Neuronal stem cell (in vitro differentiated cells): Measurements from ENCODE around the gene SETD9.

Experiments used
- DNase-seq: peaks from one replicate; pipeline ENCODE4 v3.0.0-alpha.2; 2013; ENCODE audit warnings: low spot score
- H2AFZ ChIP-seq: one replicate; pipeline ENCODE4 v1.6.1; 2013; ENCODE audit warnings: mild to moderate bottlenecking, low read length, inconsistent platforms
- H2AK5ac ChIP-seq: 2 replicates; pipeline ENCODE4 v1.6.1; 2013; ENCODE audit warnings: low read depth, mild to moderate bottlenecking, inconsistent platforms, low read length, moderate library complexity, mixed read lengths
- H2BK120ac ChIP-seq: 2 replicates; pipeline ENCODE4 v1.6.1; 2013; ENCODE audit warnings: low read depth, mild to moderate bottlenecking, inconsistent platforms, low read length, moderate library complexity, mixed read lengths
- H2BK12ac ChIP-seq: one replicate; pipeline ENCODE4 v1.6.1; 2013; ENCODE audit warnings: low read length, inconsistent platforms
- H2BK15ac ChIP-seq: 2 replicates; pipeline ENCODE4 v1.6.1; 2013; ENCODE audit warnings: mild to moderate bottlenecking, low read length, inconsistent platforms, mixed read lengths
- H2BK5ac ChIP-seq: one replicate; pipeline ENCODE4 v1.6.1; 2013; ENCODE audit warnings: inconsistent platforms, mild to moderate bottlenecking, low read length, moderate library complexity
- H3K14ac ChIP-seq: one replicate; pipeline ENCODE4 v1.6.1; 2013; ENCODE audit warnings: low read length, inconsistent platforms
- H3K18ac ChIP-seq: 2 replicates; pipeline ENCODE4 v1.6.1; 2013; ENCODE audit warnings: low read length, inconsistent platforms
- H3K23ac ChIP-seq: 2 replicates; pipeline ENCODE4 v1.6.1; 2013; ENCODE audit warnings: low read depth, mild to moderate bottlenecking, mixed read lengths, low read length, inconsistent platforms; ENCODE audit not compliant: poor library complexity
- H3K27ac ChIP-seq: replicated peaks from 3 replicates; pipeline ENCODE4 v1.5.1; 2013; ENCODE audit warnings: low read length, inconsistent platforms
- H3K27me3 ChIP-seq, 3 experiments: 2 replicates each; pipeline ENCODE4 v1.6.1; 2013; ENCODE audit warnings: low read length in 3 of 3, mild to moderate bottlenecking in 2 of 3, inconsistent platforms in 1 of 3, low read depth in 1 of 3, mixed read lengths in 1 of 3, moderate library complexity in 1 of 3; ENCODE audit not compliant: control insufficient read depth in 3 of 3, insufficient read depth in 3 of 3
- H3K36me3 ChIP-seq, 2 donors: replicated peaks in 1 of 2; 2 replicates each; pipeline ENCODE4 v1.6.1; 2013; ENCODE audit warnings: low read length in 2 of 2; ENCODE audit not compliant: control insufficient read depth in 2 of 2, insufficient read depth in 2 of 2
- H3K4ac ChIP-seq: 2 replicates; pipeline ENCODE4 v1.6.1; 2013; ENCODE audit warnings: inconsistent platforms, mild to moderate bottlenecking, low read length, moderate library complexity
- H3K4me1 ChIP-seq, 2 donors: 1 replicate in 1 of 2; 2 replicates in 1 of 2; pipeline ENCODE4 v1.6.1; 2013; ENCODE audit warnings: low read length in 2 of 2, low read depth in 1 of 2; ENCODE audit not compliant: control insufficient read depth in 2 of 2, insufficient read depth in 1 of 2
- H3K4me2 ChIP-seq: one replicate; pipeline ENCODE4 v1.6.1; 2013; ENCODE audit warnings: mild to moderate bottlenecking, low read length, inconsistent platforms; ENCODE audit not compliant: insufficient read depth, poor library complexity, severe bottlenecking
- H3K4me3 ChIP-seq, 2 donors: 2 replicates each; pipeline ENCODE4 v1.5.1; 2013; ENCODE audit warnings: low read length in 2 of 2, mild to moderate bottlenecking in 2 of 2, inconsistent platforms in 1 of 2, moderate library complexity in 1 of 2
- H3K79me1 ChIP-seq: one replicate; pipeline ENCODE4 v1.6.1; 2013; ENCODE audit warnings: low read depth, mild to moderate bottlenecking, inconsistent platforms, low read length, moderate library complexity
- H3K9ac ChIP-seq: one replicate; pipeline ENCODE4 v1.6.1; 2013; ENCODE audit warnings: mild to moderate bottlenecking, low read depth, low read length, inconsistent platforms; ENCODE audit not compliant: poor library complexity
- H3K9me3 ChIP-seq, 2 donors: replicated peaks in 1 of 2; 2 replicates each; pipeline versions ENCODE3 to v1.6.1; 2013; ENCODE audit warnings: low read length in 2 of 2, mild to moderate bottlenecking in 2 of 2, inconsistent platforms in 1 of 2, low read depth in 1 of 2, mixed read lengths in 1 of 2, moderate library complexity in 1 of 2; ENCODE audit not compliant: control insufficient read depth in 2 of 2, insufficient read depth in 1 of 2
- H4K8ac ChIP-seq: one replicate; pipeline ENCODE4 v1.6.1; 2013; ENCODE audit warnings: low read depth, mild to moderate bottlenecking, inconsistent platforms, low read length, moderate library complexity
- H4K91ac ChIP-seq: one replicate; pipeline ENCODE4 v1.6.1; 2013; ENCODE audit warnings: low read length, low read depth, mild to moderate bottlenecking, inconsistent platforms; ENCODE audit not compliant: poor library complexity
- WGBS, 2 donors: extraction: QIAGEN DNeasy Blood & Tissue Kit; methylation state at CpG; one replicate each; pipeline ENCODE4 v1.1.7; 2013; ENCODE audit warnings: missing lambda C conversion rate in 2 of 2, mixed read lengths in 1 of 2; ENCODE audit not compliant: insufficient read length in 2 of 2, insufficient replicate concordance in 1 of 2; ENCODE audit errors: extremely low coverage in 2 of 2; 5-methylcytosine and 5-hydroxymethylcytosine counted together

SETD9 gene

DNA sequence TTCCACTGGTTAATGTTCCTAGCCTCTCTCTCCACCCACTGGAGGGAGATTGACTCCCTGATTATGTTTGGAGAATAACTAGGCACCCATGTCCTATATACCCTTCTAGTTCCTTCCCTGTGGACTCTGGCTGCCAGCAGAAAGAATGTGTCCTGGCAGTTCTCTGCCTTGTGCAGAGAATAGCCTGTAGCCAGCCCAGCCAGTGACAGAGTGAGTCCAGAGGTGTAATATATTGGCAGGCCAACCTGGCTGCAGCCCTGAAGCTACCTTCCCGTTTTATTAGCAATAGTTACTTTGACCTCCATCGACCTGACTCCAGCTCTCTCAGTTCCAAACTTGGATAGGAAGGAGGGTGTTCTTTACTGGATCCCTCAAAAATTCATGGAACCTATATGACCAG is 8.1 kb downstream of the SETD9 start:
- H2BK12ac ChIP-seq = no peak overlapping the region
- H3K18ac ChIP-seq = no peak overlapping the region
- H3K27ac ChIP-seq = no peak overlapping the region
- H2BK15ac ChIP-seq = no peak overlapping the region
- no peak overlapping the region for H2AFZ ChIP-seq
- H3K9me3 ChIP-seq = peaks cover under 1 to 2% of the 10 kb centered on the region in 2 donors
- no peaks in the 10 kb centered on the region for H3K79me1 ChIP-seq
- H3K9ac ChIP-seq = no peak overlapping the region
- no peaks in the 10 kb centered on the region for H3K4me1 ChIP-seq
- H4K8ac ChIP-seq = no peak overlapping the region
- no peak overlapping the region for H4K91ac ChIP-seq
- no peak overlapping the region for H3K23ac ChIP-seq
- H3K4me3 ChIP-seq = no peak overlapping the region
- H2AK5ac ChIP-seq = no peak overlapping the region
- DNase-seq = no peak
- no peak overlapping the region for H2BK5ac ChIP-seq
- H2BK120ac ChIP-seq = no peak overlapping the region
- peaks cover 4 to 89% of the 10 kb centered on the region in 2 donors for H3K36me3 ChIP-seq
- H3K14ac ChIP-seq = no peak overlapping the region
- no peak overlapping the region for H3K4ac ChIP-seq
- WGBS, 2 donors = no CpG with 5 or more reads among the region's 2 CpGs
- no peak overlapping the region for H3K4me2 ChIP-seq
- H3K27me3 ChIP-seq = no peaks in the 10 kb centered on the region

DNA sequence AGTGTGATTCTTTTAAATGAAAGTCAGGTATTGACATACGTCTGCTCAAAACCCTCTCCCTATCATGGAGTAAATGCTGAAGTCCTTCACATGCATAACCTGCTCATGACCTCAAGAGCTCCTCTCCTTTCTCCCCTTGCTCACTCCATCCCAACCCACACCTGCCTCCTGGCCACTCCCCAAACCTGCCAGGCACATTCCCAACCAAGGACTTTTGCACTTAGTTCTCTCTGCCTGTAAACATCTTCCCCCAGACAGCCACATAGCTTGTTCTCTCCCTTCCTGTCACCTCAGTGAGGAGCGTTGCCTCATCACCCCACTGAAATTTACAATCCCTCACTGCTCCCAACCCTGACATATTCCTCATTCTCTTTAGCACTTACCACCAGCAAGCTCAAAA is 8.7 kb downstream of the SETD9 start:
- H3K36me3 ChIP-seq = peaks cover 9 to 89% of the 10 kb centered on the region in 2 donors
- no peak overlapping the region for H3K27ac ChIP-seq
- no peak overlapping the region for H3K9ac ChIP-seq

DNA sequence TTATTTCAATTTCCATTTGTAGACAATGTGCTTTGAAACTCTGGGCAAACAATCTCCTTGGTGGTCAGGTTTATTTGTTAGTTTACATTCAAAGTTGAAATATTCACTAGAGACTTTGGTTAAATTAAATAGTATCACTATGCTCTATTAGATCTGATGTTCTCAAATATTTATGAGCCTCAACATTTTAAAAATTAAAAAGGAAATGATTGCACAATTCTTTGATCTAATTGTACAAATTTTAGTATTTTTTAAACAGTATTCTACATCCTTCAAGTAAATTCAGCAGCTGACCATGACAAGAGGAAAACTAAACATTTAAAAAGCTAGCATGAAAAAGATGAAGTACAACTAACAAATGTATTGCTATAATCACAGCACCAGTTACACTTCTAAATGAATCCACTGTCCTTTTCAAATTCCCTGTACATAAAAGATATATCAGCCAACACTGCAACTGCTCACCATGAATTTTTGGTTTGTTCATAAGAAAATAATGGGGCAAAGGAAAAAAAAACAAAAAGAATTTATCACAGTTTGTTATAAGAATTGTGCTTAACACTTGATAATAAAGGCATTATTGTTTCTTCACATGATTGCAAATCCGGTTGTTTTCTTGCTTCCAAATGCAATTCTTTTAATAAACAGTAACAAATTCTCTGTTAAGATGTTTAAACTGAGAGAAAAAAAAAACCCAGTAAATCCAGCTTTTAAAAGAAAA is 10.7 kb downstream of the SETD9 start:
- Histone ChIP-seq H3K9ac (no peak overlapping the region), H4K8ac (no peak overlapping the region), H2BK12ac (no peak overlapping the region), H4K91ac (no peak overlapping the region), H2BK5ac (no peak overlapping the region), H3K14ac (no peak overlapping the region), H3K4me3 (no peak overlapping the region), H3K4ac (no peak overlapping the region), H2AFZ (no peak overlapping the region), H3K27ac (no peak overlapping the region), H3K9me3 (peaks cover 12 to 28% of the 10 kb centered on the region in 2 donors), H3K4me1 (no peaks in the 10 kb centered on the region), H3K79me1 (no peaks in the 10 kb centered on the region), H2BK120ac (no peak overlapping the region), H3K27me3 (no peaks in the 10 kb centered on the region), H3K4me2 (no peak overlapping the region), H3K23ac (no peak overlapping the region), H3K36me3 (peaks cover 19 to 94% of the 10 kb centered on the region in 2 donors), H3K18ac (no peak overlapping the region), H2AK5ac (no peak overlapping the region), H2BK15ac (no peak overlapping the region)
- no peak for DNase-seq
- no CpG with 5 or more reads among the region's 1 CpG for WGBS, 2 donors

More for the DNA sequence above, 8.7 kb downstream of the SETD9 start:
- H2AFZ ChIP-seq = no peak overlapping the region
- H2AK5ac ChIP-seq = no peak overlapping the region
- no peak overlapping the region for H4K8ac ChIP-seq
- H3K79me1 ChIP-seq = no peaks in the 10 kb centered on the region
- no peaks in the 10 kb centered on the region for H3K27me3 ChIP-seq
- H3K4me1 ChIP-seq = no peaks in the 10 kb centered on the region
- no peak overlapping the region for H2BK120ac ChIP-seq
- no peak overlapping the region for H4K91ac ChIP-seq
- H3K18ac ChIP-seq = no peak overlapping the region
- no CpG with 5 or more reads among the region's 2 CpGs for WGBS, 2 donors
- no peak overlapping the region for H2BK5ac ChIP-seq
- H2BK15ac ChIP-seq = no peak overlapping the region
- H3K9me3 ChIP-seq = peaks cover 4 to 7% of the 10 kb centered on the region in 2 donors
- no peak overlapping the region for H2BK12ac ChIP-seq
- H3K4me3 ChIP-seq = no peak overlapping the region
- H3K14ac ChIP-seq = no peak overlapping the region
- H3K4me2 ChIP-seq = no peak overlapping the region
- no peak for DNase-seq
- no peak overlapping the region for H3K4ac ChIP-seq
- H3K23ac ChIP-seq = no peak overlapping the region

DNA sequence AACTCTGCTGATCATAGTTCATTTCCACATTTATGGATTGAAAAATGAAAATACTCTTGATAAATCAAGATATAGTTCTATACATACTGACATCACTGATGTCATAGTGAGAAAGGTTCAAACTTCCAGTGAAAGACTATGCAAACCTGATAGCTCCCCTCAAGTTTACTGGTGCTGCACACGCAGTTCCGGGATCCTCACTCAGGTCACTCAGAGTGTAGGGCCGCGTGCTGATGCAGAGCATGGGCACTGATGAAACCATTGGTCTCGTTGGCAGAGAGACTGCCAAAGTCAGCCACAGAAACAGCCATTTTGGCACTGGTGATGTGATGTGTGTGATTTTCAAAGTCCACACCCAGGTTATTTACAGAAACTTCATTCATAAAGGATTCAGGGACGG is 13.5 kb downstream of the SETD9 start:
- H3K4me1 ChIP-seq = no peaks in the 10 kb centered on the region
- no peak overlapping the region for H2AFZ ChIP-seq
- H3K23ac ChIP-seq = no peak overlapping the region
- H3K27ac ChIP-seq = no peak overlapping the region
- no peak overlapping the region for H2BK120ac ChIP-seq
- no peak overlapping the region for H2BK15ac ChIP-seq
- no peaks in the 10 kb centered on the region for H3K27me3 ChIP-seq
- no peak overlapping the region for H2AK5ac ChIP-seq
- no peak overlapping the region for H2BK5ac ChIP-seq
- H3K14ac ChIP-seq = no peak overlapping the region
- H4K8ac ChIP-seq = no peak overlapping the region
- no peak overlapping the region for H3K4me3 ChIP-seq
- no peak overlapping the region for H3K9ac ChIP-seq
- H3K36me3 ChIP-seq = peaks cover 24 to 99% of the 10 kb centered on the region in 2 donors
- no peak overlapping the region for H3K4ac ChIP-seq
- no peak overlapping the region for H3K4me2 ChIP-seq
- H3K79me1 ChIP-seq = no peaks in the 10 kb centered on the region
- WGBS, 2 donors = no CpG with 5 or more reads among the region's 6 CpGs
- no peak for DNase-seq
- H3K9me3 ChIP-seq = peaks cover 12 to 37% of the 10 kb centered on the region in 2 donors
- H2BK12ac ChIP-seq = no peak overlapping the region
- H4K91ac ChIP-seq = no peak overlapping the region
- H3K18ac ChIP-seq = no peak overlapping the region
